Liver (tissue), 9 donors: Measurements from ENCODE around the gene CEACAM19. TPM values are rescaled to one million over a fixed set of nuclear protein-coding genes. Genes with fewer than 3 reads are reported as not detected.
"Not testable (repeated sequence)": the region's sequence is repeated elsewhere in the genome, so short reads cannot be mapped to it uniquely, and the experiment has no call there.

Experiments
- DNase-seq: peaks from one replicate; pipeline ENCODE4 v3.0.0-alpha.2; 2017; ENCODE audit warnings: low spot score
- H3K27ac ChIP-seq, 2 donors: one replicate each; pipeline ENCODE4 v1.7.0; 2013; ENCODE audit warnings: inconsistent platforms in 2 of 2, low read length in 2 of 2, control low read depth in 1 of 2, low read depth in 1 of 2, mild to moderate bottlenecking in 1 of 2
- H3K27me3 ChIP-seq, 4 donors: one replicate each; pipeline versions ENCODE4 v1.6.1 to v1.7.0; 2013; ENCODE audit warnings: low read length in 3 of 4, inconsistent platforms in 1 of 4, mild to moderate bottlenecking in 1 of 4, moderate library complexity in 1 of 4; ENCODE audit not compliant: control insufficient read depth in 4 of 4, insufficient read depth in 4 of 4
- H3K36me3 ChIP-seq, 4 donors: one replicate each; pipeline versions ENCODE4 v1.6.1 to v1.7.0; 2013; ENCODE audit warnings: low read length in 3 of 4, mild to moderate bottlenecking in 3 of 4, low read depth in 1 of 4, moderate library complexity in 1 of 4; ENCODE audit not compliant: control insufficient read depth in 4 of 4, insufficient read depth in 3 of 4
- H3K4me1 ChIP-seq, 4 donors: one replicate each; pipeline versions ENCODE4 v1.6.1 to v1.7.0; 2013; ENCODE audit warnings: low read length in 3 of 4, mild to moderate bottlenecking in 3 of 4, moderate library complexity in 1 of 4; ENCODE audit not compliant: control insufficient read depth in 4 of 4, insufficient read depth in 4 of 4
- H3K4me3 ChIP-seq, 3 donors: one replicate each; pipeline versions ENCODE4 v1.6.1 to v1.7.0; 2013; ENCODE audit warnings: low read length in 3 of 3, control low read depth in 1 of 3, low read depth in 1 of 3, mild to moderate bottlenecking in 1 of 3
- H3K9ac ChIP-seq, 2 donors: one replicate each; pipeline ENCODE4 v1.7.0; 2013; ENCODE audit warnings: low read length in 2 of 2, mild to moderate bottlenecking in 2 of 2, moderate library complexity in 2 of 2, control low read depth in 1 of 2, low read depth in 1 of 2
- H3K9me3 ChIP-seq, 4 donors: one replicate each; pipeline versions ENCODE4 v1.6.1 to v1.7.0; 2013; ENCODE audit warnings: low read length in 3 of 4; ENCODE audit not compliant: control insufficient read depth in 4 of 4
- EGR1 ChIP-seq, 2 donors: IDR thresholded peaks; 2 replicates each; pipeline ENCODE4 v1.6.1; 2016 to 2018; ENCODE audit warnings: antibody characterized with exemption in 2 of 2, low read depth in 2 of 2
- FOXA2 ChIP-seq: IDR thresholded peaks from 2 replicates; pipeline ENCODE4 v1.6.1; 2016; ENCODE audit warnings: antibody characterized with exemption
- GABPA ChIP-seq, 2 donors: IDR thresholded peaks in 1 of 2; conservative IDR thresholded peaks in 1 of 2; 2 replicates each; pipeline ENCODE4 v1.6.1; 2016; ENCODE audit warnings: antibody characterized with exemption in 2 of 2, mild to moderate bottlenecking in 1 of 2, moderate library complexity in 1 of 2
- HNF4A ChIP-seq, 2 donors: conservative IDR thresholded peaks; 2 replicates each; pipeline ENCODE4 v1.6.1; 2016; ENCODE audit warnings: antibody characterized with exemption in 2 of 2, mild to moderate bottlenecking in 2 of 2
- HNF4G ChIP-seq: IDR thresholded peaks from 2 replicates; pipeline ENCODE4 v1.6.1; 2016; ENCODE audit warnings: antibody characterized with exemption
- JUND ChIP-seq, 2 donors: IDR thresholded peaks; 2 replicates each; pipeline ENCODE4 v1.6.1; 2016; ENCODE audit warnings: antibody characterized with exemption in 2 of 2
- NR2F2 ChIP-seq: IDR thresholded peaks from 2 replicates; pipeline ENCODE4 v1.6.1; 2016; ENCODE audit warnings: antibody characterized with exemption
- RAD21 ChIP-seq, 2 donors: IDR thresholded peaks; 2 replicates each; pipeline ENCODE4 v1.6.1; 2016; ENCODE audit warnings: antibody characterized with exemption in 2 of 2, mild to moderate bottlenecking in 2 of 2
- RXRA ChIP-seq, 2 donors: IDR thresholded peaks; 2 replicates each; pipeline ENCODE4 v1.6.1; 2017 to 2018; ENCODE audit warnings: antibody characterized with exemption in 2 of 2, mild to moderate bottlenecking in 1 of 2
- SP1 ChIP-seq: IDR thresholded peaks from 2 replicates; pipeline ENCODE4 v1.6.1; 2018; ENCODE audit warnings: antibody characterized with exemption, mild to moderate bottlenecking
- TAF1 ChIP-seq: conservative IDR thresholded peaks from 2 replicates; pipeline ENCODE4 v1.6.1; 2016; ENCODE audit warnings: antibody characterized with exemption, mild to moderate bottlenecking
- YY1 ChIP-seq: IDR thresholded peaks from 2 replicates; pipeline ENCODE4 v1.6.1; 2016; ENCODE audit warnings: antibody characterized with exemption, mild to moderate bottlenecking
- WGBS: extraction: QIAGEN DNeasy Blood & Tissue Kit; methylation state at CpG from one replicate; pipeline ENCODE4 v1.1.7; 2013; 5-methylcytosine and 5-hydroxymethylcytosine counted together
- polyA plus RNA-seq, 2 donors: library from polyadenylated mRNA; stranded (reverse) in 1 of 2; unstranded in 1 of 2; fragments of 200-250 nt in 1 of 2; fragments of >200 nt in 1 of 2; fragmentation: Nextera tagmentation in 1 of 2; extraction: Ambion mirVana in 1 of 2; gene quantifications; one replicate each; pipeline versions ENCODE4 v1.2.1 to v1.2.3, GENCODE V29; 2013 to 2015
- total RNA-seq, 2 donors: library from RNA; depleted of rRNA; stranded (reverse); fragments of >200 nt; gene quantifications; one replicate each; pipeline ENCODE4 v1.2.3, GENCODE V29; 2014
- TF ChIP-seq, protein P1 (sequence below): IDR thresholded peaks from 2 replicates; pipeline ENCODE4 v1.6.1; 2016; ENCODE audit warnings: antibody characterized with exemption
- TF ChIP-seq, protein P2 (sequence below): fragments of 150-350 bp; IDR thresholded peaks from 2 replicates; pipeline ENCODE4 v1.5.1; 2017; ENCODE audit warnings: improper control_type of control experiment, low read depth, low read length; ENCODE audit not compliant: missing input control
- TF ChIP-seq, protein P3 (sequence below): IDR thresholded peaks from 2 replicates; pipeline ENCODE4 v1.6.1; 2016; ENCODE audit warnings: antibody characterized with exemption
- TF ChIP-seq, protein P4 (sequence below): IDR thresholded peaks from 2 replicates; pipeline ENCODE4 v1.6.1; 2016; ENCODE audit warnings: antibody characterized with exemption
- donor health status: healthy.
- donor health status: healthy.
- donor health status: healthy.
- donor health status: healthy.
- donor health status: healthy.

CEACAM19 gene
- total and polyA plus RNA-seq, 4 donors, result 0.75 to 2.6 (median 1.3) TPM

DNA sequence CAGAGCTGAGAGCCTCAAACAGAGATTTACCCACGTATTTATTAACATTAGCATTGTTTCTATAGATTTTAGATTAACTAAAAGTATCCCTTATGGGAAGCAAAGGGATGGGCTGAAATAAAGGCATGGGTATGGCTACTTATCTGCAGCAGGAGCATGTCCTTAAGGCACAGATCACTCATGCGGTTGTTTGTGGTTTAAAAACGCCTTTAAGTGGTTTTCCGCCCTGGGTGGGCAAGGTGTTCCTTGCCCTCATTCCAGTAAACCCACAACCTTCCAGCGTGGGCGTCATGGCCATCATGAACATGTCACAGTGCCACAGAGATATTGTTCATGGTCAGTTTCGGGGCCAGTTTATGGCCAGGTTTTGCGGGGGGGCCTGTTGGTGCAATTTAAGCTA lies 39.7 kb upstream of the CEACAM19 start:
- H3K36me3 ChIP-seq, result peaks cover 0 to 18% (median 2%) of the 10 kb centered on the region in 4 donors

DNA sequence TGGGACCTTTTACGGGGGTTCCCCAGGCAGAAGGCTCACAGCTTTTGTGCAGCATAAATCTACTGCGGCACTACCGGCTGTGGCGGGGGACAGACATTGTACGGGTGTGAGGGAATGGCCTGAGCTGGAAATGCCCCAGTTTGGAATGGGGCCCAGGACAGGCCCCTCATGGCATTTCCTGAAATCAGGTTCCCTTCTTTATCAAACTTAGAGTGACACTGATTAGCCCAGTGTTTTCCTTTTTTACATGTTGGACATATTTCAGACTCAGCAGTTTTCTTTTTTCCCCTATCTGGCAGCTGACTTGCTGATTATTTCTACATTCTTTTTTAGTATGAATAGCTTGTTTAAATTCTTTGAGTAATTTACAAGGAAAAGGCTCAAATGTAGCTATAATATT lies 37.2 kb upstream of the CEACAM19 start:
- Histone ChIP-seq H3K4me1 (peaks cover 0 to 25% (median 20%) of the 10 kb centered on the region in 4 donors), H3K27ac (peak overlapping the region in 1 of 2 donors; percentile 54)
- not testable (repeated sequence) for H3K9me3 ChIP-seq, H3K36me3 ChIP-seq, H3K4me3 ChIP-seq, H3K27me3 ChIP-seq, H3K9ac ChIP-seq, DNase-seq
- 28% methylated on average over 5 of the region's 5 CpGs for WGBS

More for the DNA sequence above, 39.7 kb upstream of the CEACAM19 start:
- H3K27ac ChIP-seq, H3K4me3 ChIP-seq, H3K9me3 ChIP-seq, H3K27me3 ChIP-seq, H3K9ac ChIP-seq, DNase-seq: not testable (repeated sequence)
- WGBS, result 93% methylated on average over 8 of the region's 8 CpGs
- peaks cover 2 to 19% (median 14%) of the 10 kb centered on the region in 4 donors for H3K4me1 ChIP-seq

DNA sequence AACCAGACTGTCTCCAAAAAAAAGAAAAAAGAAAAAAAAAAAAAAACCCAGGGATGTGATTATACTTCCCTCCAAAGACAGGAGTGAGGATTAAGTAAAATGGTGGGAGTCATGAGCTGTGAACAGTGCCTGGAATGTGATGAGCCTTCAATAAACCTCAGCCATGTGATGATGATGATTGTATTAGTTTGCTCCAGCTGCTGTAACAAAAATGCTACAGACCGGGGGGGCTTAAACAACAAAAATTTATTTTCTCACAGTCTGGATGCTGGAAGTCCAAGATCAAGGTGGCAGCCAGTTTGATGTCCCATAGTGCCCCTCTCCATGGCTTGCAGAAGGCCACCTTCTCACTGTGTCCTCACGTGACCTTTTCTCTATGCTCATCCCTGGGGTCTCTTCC lies 36.5 kb upstream of the CEACAM19 start:
- no peak overlapping the region for H3K9ac ChIP-seq
- no peaks in the 10 kb centered on the region for H3K9me3 ChIP-seq
- no peak overlapping the region for H3K4me3 ChIP-seq
- H3K27ac ChIP-seq, result peak overlapping the region in 1 of 2 donors; percentile 54
- over 99% methylated on average over 2 of the region's 2 CpGs for WGBS
- peaks cover 0 to 30% (median 21%) of the 10 kb centered on the region in 4 donors for H3K4me1 ChIP-seq
- H3K36me3 ChIP-seq, result peaks cover 0 to 8% (median 2%) of the 10 kb centered on the region in 4 donors
- no peak for DNase-seq
- no peaks in the 10 kb centered on the region for H3K27me3 ChIP-seq
- TF ChIP-seq HNF4A (conservative IDR thresholded peaks at IDR 0.05) (no peak), YY1 (no peak), EGR1 (IDR thresholded peaks at IDR 0.05; ENCODE audit: low read depth in 2 of 2) (no peak), TAF1 (no peak), JUND (IDR thresholded peaks at IDR 0.05) (no peak), HNF4G (no peak), RAD21 (IDR thresholded peaks at IDR 0.05) (no peak), SP1 (no peak), NR2F2 (no peak), GABPA (IDR thresholded peaks at IDR 0.05 in 1 of 2, conservative IDR thresholded peaks at IDR 0.05 in 1 of 2) (no peak), FOXA2 (no peak), RXRA (IDR thresholded peaks at IDR 0.05) (no peak)
- TF ChIP-seq, protein P1, sequence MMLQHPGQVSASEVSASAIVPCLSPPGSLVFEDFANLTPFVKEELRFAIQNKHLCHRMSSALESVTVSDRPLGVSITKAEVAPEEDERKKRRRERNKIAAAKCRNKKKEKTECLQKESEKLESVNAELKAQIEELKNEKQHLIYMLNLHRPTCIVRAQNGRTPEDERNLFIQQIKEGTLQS, result no peak
- TF ChIP-seq, protein P2, sequence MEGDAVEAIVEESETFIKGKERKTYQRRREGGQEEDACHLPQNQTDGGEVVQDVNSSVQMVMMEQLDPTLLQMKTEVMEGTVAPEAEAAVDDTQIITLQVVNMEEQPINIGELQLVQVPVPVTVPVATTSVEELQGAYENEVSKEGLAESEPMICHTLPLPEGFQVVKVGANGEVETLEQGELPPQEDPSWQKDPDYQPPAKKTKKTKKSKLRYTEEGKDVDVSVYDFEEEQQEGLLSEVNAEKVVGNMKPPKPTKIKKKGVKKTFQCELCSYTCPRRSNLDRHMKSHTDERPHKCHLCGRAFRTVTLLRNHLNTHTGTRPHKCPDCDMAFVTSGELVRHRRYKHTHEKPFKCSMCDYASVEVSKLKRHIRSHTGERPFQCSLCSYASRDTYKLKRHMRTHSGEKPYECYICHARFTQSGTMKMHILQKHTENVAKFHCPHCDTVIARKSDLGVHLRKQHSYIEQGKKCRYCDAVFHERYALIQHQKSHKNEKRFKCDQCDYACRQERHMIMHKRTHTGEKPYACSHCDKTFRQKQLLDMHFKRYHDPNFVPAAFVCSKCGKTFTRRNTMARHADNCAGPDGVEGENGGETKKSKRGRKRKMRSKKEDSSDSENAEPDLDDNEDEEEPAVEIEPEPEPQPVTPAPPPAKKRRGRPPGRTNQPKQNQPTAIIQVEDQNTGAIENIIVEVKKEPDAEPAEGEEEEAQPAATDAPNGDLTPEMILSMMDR, result no peak
- TF ChIP-seq, protein P3, sequence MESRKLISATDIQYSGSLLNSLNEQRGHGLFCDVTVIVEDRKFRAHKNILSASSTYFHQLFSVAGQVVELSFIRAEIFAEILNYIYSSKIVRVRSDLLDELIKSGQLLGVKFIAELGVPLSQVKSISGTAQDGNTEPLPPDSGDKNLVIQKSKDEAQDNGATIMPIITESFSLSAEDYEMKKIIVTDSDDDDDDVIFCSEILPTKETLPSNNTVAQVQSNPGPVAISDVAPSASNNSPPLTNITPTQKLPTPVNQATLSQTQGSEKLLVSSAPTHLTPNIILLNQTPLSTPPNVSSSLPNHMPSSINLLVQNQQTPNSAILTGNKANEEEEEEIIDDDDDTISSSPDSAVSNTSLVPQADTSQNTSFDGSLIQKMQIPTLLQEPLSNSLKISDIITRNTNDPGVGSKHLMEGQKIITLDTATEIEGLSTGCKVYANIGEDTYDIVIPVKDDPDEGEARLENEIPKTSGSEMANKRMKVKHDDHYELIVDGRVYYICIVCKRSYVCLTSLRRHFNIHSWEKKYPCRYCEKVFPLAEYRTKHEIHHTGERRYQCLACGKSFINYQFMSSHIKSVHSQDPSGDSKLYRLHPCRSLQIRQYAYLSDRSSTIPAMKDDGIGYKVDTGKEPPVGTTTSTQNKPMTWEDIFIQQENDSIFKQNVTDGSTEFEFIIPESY, result no peak
- TF ChIP-seq, protein P4, sequence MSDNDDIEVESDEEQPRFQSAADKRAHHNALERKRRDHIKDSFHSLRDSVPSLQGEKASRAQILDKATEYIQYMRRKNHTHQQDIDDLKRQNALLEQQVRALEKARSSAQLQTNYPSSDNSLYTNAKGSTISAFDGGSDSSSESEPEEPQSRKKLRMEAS, result no peak
